Epithelial cell of proximal tubule (primary cell): ENCODE data around the gene APEX2. TPM values are rescaled to one million over a fixed set of nuclear protein-coding genes. Genes with fewer than 3 reads are reported as not detected.

ENCODE experiments used
- DNase-seq: peaks from one replicate; pipeline ENCODE4 v3.0.0-alpha.2; 2011; ENCODE audit warnings: low read depth
- H3K4me3 ChIP-seq: 2 replicates; pipeline ENCODE4 v1.5.1; 2011; ENCODE audit warnings: low read depth, mild to moderate bottlenecking, low read length
- total RNA-seq: library from RNA; depleted of rRNA; stranded (reverse); fragments of >200 nt; gene quantifications from 2 replicates; pipeline ENCODE4 v1.2.3, GENCODE V29; 2015
- TF ChIP-seq, protein P1 (sequence below): conservative IDR thresholded peaks from 2 replicates; pipeline ENCODE4 v1.5.1; 2012; ENCODE audit warnings: low read depth, mild to moderate bottlenecking, low read length

Gene APEX2
- total RNA-seq, 1 donor from 2014 or later: 17.0 TPM

DNA sequence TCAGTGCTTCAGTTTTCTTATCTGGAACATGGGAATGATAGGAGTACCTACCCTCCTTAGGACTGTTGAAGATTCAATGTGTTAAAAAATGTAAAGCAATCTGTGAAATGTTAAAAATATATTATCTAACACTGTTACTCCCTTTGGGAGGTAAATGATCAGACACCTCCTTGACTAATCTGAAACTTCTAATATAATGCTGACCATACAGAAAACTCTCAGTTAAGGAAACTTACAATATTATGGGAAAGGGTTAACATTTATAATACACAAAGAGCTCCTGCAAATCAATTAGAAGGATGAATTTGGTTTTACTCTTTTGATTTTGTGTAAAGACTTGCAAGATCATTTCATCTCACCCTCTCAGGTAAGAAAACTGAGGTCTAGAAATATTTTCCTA is 4.5 kb upstream of the APEX2 start:
- H3K4me3 ChIP-seq: no peak overlapping the region
- DNase-seq: no peak
- TF ChIP-seq, protein P1, sequence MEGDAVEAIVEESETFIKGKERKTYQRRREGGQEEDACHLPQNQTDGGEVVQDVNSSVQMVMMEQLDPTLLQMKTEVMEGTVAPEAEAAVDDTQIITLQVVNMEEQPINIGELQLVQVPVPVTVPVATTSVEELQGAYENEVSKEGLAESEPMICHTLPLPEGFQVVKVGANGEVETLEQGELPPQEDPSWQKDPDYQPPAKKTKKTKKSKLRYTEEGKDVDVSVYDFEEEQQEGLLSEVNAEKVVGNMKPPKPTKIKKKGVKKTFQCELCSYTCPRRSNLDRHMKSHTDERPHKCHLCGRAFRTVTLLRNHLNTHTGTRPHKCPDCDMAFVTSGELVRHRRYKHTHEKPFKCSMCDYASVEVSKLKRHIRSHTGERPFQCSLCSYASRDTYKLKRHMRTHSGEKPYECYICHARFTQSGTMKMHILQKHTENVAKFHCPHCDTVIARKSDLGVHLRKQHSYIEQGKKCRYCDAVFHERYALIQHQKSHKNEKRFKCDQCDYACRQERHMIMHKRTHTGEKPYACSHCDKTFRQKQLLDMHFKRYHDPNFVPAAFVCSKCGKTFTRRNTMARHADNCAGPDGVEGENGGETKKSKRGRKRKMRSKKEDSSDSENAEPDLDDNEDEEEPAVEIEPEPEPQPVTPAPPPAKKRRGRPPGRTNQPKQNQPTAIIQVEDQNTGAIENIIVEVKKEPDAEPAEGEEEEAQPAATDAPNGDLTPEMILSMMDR: no peak

DNA sequence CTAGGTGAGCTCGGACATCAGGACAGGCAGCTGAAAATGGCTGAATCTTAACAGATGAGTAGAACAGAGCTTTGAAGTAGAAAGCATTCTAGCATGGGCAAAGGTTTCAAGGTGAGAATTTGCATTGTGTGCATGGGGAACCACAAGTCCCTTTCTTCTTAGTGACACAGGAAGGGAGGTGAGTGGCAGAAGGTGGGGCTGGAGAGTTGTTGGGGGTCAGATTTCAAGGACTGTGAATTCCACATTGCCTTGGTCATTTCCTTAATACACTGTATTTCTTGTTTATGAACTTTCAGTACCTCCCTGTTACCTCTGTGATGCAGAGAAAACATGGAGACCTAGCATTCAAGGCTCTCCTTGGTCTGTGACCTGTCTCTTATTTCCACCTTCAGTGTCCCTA is 4.1 kb downstream of the APEX2 start:
- H3K4me3 ChIP-seq: no peak overlapping the region
- TF ChIP-seq, protein P1: no peak
- no peak for DNase-seq

DNA sequence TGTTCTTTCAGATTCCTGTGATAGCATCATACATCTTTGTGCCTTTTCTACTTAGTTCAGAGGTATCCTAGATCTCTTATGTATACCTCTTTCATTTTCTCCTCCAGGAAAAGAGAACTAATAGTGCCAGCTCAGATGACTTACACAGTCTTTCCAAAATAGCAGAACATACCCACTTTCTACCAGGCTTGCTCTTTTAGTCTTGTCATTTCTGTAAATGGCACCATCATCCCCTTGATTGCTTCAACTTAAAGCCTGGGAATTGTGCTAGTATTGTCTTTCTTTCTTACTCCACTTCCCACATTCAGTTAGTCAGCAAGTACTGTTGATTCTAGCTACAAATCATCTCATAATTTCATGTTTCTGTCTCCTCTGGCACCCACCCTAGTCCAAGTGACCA is 5.1 kb downstream of the APEX2 start:
- no peak overlapping the region for H3K4me3 ChIP-seq
- TF ChIP-seq, protein P1: no peak
- no peak for DNase-seq

DNA sequence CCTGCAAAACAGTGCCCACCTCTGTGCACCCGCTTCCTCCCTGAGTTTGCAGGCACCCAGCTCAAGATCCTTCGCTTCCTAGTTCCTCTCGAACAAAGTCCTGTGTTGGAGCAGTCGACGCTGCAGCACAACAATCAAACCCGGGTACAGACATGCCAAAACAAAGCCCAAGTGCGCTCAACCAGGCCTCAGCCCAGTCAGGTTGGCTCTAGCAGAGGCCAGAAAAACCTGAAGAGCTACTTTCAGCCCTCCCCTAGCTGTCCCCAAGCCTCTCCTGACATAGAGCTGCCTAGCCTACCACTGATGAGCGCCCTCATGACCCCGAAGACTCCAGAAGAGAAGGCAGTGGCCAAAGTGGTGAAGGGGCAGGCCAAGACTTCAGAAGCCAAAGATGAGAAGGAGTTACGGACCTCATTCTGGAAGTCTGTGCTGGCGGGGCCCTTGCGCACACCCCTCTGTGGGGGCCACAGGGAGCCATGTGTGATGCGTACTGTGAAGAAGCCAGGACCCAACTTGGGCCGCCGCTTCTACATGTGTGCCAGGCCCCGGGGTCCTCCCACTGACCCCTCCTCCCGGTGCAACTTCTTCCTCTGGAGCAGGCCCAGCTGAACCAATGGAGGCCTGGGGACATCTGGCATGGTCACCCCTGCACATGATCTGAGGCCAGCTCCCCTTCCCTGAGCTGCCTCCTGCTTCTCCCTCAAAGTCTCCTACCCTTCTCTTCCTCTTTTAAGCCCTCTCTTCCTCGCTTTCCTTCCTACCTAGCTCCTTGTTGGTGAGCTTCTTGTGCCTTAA is 6.9 kb downstream of the APEX2 start:
- no peak for DNase-seq
- no peak overlapping the region for H3K4me3 ChIP-seq
- TF ChIP-seq, protein P1: no peak

DNA sequence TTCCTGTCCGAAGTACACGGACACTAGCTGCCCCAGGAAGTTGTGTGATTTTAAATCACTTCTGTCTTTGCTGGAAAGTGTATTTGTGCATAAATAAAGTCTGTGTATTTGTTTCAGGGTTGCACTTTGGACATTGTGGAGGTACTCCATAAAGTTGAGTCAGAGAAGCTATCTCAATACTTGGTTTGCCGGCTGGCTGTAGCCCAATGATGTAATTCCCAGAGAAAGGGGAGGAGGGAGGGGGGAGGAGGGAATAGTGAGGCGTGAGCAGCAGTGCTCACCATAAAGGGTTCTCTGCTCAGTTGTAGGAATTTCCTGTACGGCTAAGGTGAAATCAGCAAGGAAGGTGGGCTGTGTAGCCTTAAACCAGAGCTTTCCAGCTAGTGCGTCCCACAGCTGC is 7.5 kb downstream of the APEX2 start:
- H3K4me3 ChIP-seq: no peak overlapping the region
- TF ChIP-seq, protein P1: no peak
- DNase-seq: peak; percentile 15

DNA sequence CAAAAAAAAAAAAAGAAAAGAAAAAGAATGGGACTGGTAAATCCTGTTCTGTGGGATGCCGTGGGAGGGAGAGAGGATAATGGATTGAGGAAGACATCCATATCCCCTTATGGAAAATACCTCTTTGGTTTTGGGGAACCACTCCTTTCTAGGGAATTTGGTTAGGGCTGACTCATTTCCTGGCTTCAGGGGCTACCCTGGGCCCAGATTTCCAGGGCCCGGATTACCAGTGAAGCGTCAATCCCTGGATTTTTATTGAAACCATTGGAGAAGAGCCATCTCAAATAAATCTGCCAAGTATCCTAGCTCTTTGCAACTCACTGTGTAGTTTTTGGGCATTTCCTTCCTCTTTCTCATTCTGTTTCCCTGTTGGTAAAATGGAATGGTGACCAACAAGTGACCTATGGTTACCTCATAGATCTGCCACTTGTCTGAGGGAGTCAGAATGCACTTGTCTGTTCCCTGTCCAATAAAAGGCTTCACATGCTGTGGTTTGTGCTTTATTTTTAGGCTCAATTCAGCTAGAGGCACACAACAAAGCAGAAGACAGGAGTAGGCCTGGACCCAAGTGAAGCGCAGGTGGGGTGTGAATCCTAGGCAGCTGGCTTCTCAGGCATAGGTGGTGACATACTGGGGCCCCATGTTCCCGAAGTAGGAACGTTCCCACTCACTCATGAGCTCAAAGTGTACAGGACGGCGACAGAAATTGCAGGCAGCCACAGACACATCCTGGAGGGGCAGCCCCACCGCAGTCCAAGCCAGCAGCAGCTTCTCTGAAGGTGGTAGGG is 8.6 kb downstream of the APEX2 start:
- DNase-seq: no peak
- TF ChIP-seq, protein P1: no peak
- no peak overlapping the region for H3K4me3 ChIP-seq
